ENCODE data around the gene TBC1D2.

DNA sequence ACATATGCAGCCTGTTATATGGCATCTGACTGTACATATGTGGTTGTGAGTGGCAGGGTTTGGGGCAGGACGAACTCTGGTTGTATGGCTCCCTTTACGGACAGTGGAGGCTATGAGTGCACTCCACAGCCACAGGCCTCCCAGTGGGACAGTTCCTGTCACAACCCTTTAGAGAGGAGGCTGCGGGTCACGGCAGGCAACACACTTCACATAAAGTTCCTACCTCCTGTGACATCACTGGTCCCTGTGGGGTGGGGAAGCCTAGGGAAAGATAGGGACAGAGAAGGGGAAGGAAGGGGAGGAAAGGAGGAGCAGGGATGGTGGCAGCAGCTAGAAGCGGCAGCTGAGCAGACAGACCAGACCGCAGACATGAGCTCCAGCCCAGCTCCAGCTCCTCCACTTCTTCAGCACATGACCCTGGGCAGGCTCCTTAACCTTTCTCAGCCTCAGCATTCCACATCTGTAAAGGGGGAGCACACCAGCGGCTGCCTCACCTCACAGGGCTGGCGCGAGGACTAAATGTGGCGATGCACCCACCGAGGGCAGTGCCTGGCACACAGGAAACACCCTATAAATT lies 35.6 kb downstream of the TBC1D2 start:
- TF ChIP-seq POLR2A (IDR thresholded peaks at IDR 0.05): no peak
- TF ChIP-seq, protein P1, sequence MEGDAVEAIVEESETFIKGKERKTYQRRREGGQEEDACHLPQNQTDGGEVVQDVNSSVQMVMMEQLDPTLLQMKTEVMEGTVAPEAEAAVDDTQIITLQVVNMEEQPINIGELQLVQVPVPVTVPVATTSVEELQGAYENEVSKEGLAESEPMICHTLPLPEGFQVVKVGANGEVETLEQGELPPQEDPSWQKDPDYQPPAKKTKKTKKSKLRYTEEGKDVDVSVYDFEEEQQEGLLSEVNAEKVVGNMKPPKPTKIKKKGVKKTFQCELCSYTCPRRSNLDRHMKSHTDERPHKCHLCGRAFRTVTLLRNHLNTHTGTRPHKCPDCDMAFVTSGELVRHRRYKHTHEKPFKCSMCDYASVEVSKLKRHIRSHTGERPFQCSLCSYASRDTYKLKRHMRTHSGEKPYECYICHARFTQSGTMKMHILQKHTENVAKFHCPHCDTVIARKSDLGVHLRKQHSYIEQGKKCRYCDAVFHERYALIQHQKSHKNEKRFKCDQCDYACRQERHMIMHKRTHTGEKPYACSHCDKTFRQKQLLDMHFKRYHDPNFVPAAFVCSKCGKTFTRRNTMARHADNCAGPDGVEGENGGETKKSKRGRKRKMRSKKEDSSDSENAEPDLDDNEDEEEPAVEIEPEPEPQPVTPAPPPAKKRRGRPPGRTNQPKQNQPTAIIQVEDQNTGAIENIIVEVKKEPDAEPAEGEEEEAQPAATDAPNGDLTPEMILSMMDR (IDR thresholded peaks at IDR 0.05): no peak

Data from uterus (tissue), 2 donors.